ENCODE data around the gene TXNL1.
"Not testable (repeated sequence)": the region's sequence is repeated elsewhere in the genome, so short reads cannot be mapped to it uniquely, and the experiment has no call there.

TXNL1 gene

GRCh38 chr18:56638232-56639103, at the start of gene TXNL1:
TXNL1 (minus strand) TSS chr18:56638592; CDS start chr18:56638440, 152 bp downstream.
- peak; percentile 99 for DNase-seq

- DNase-seq, result no peak
Measured at GRCh38 chr18:56684277-56684676, 45.9 kb upstream of the TXNL1 start.

- DNase-seq, result no peak
Measured at GRCh38 chr18:56678836-56679565, 40.6 kb upstream of the TXNL1 start.

- no peak for DNase-seq
Measured at GRCh38 chr18:56676639-56677038, 38.2 kb upstream of the TXNL1 start.

GRCh38 chr18:56672981-56673380, 34.6 kb upstream of the TXNL1 start:
- no peak for DNase-seq

GRCh38 chr18:56672391-56672790, 34.0 kb upstream of the TXNL1 start:
- DNase-seq, result no peak

- no peak for DNase-seq
Measured at GRCh38 chr18:56662902-56663301, 24.5 kb upstream of the TXNL1 start.

- no peak for DNase-seq
Measured at GRCh38 chr18:56662502-56662901, 24.1 kb upstream of the TXNL1 start.

GRCh38 chr18:56662063-56662408, 23.6 kb upstream of the TXNL1 start:
- DNase-seq, result no peak

- no peak for DNase-seq
Measured at GRCh38 chr18:56661360-56662062, 23.1 kb upstream of the TXNL1 start.

- DNase-seq, result no peak
Measured at GRCh38 chr18:56660655-56661054, 22.3 kb upstream of the TXNL1 start.

- DNase-seq, result no peak
Measured at GRCh38 chr18:56659111-56659510, 20.7 kb upstream of the TXNL1 start.

- no peak for DNase-seq
Measured at GRCh38 chr18:56658261-56658660, 19.9 kb upstream of the TXNL1 start.

- DNase-seq, result not testable (repeated sequence)
Measured at GRCh38 chr18:56654280-56654679, 15.9 kb upstream of the TXNL1 start.

GRCh38 chr18:56652802-56653201, 14.4 kb upstream of the TXNL1 start:
- no peak for DNase-seq

- no peak for DNase-seq
Measured at GRCh38 chr18:56651771-56652092, 13.3 kb upstream of the TXNL1 start.

- peak; percentile 95 for DNase-seq
Measured at GRCh38 chr18:56650944-56651770, 12.8 kb upstream of the TXNL1 start, which contains the start of gene WDR7. WDR7 (plus strand) TSS chr18:56651359; CDS start chr18:56672516, 21,157 bp downstream.

- DNase-seq, result no peak
Measured at GRCh38 chr18:56649996-56650395, 11.6 kb upstream of the TXNL1 start.

GRCh38 chr18:56647951-56648893, 9.8 kb upstream of the TXNL1 start:
- DNase-seq, result no peak

- no peak for DNase-seq
Measured at GRCh38 chr18:56647071-56647470, 8.7 kb upstream of the TXNL1 start.

- no peak for DNase-seq
Measured at GRCh38 chr18:56645415-56646016, 7.1 kb upstream of the TXNL1 start.

Data from stimulated activated CD4-positive, alpha-beta T cell treated with anti-CD3 and anti-CD28 coated beads, Interleukin-15, amount 100 ng/mL, for 24 hours (primary cell).